Measurements from ENCODE around the gene GRID1.

DNA sequence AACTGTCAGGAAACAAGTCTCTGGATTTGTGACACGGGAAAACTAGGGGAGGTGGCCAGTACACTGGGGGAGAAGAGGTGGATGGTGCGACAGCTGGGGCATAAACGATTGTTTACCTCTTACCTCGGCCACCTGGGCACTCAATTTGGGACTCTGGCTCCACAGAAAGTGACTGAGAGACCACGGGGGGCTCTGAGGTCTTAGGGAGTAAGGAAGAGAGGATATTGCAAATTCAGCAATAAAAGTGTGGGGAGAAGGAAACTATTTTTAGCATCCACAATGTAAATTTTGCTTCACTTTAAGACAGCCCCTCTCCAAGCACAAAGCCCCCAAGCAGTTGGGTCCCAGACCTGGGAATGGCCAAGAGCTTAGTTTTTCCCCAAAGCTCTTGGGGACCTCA is 440.5 kb downstream of the GRID1 start:
- no peak for TF ChIP-seq POLR2A (IDR thresholded peaks at IDR 0.05; ENCODE audit: low read length)
- TF ChIP-seq GATA1 (IDR thresholded peaks at IDR 0.05; ENCODE audit: low read depth, low read length): no peak

Measured in erythroblast (primary cell).